NCI-H1436 treated with DMSO at 0.1 percent for 48 hours (cell line): ENCODE data around the gene SETD1B.
"Not testable (repeated sequence)": the region's sequence is repeated elsewhere in the genome, so short reads cannot be mapped to it uniquely, and the experiment has no call there.

Experiments
- DNase-seq: peaks from one replicate; lab custom pipeline; 2025; lab: John Stamatoyannopoulos, UW

Gene SETD1B

GRCh38 chr12:121803861-121804416, at the start of gene SETD1B:
Gene SETD1B (plus strand): TSS chr12:121804009. CDS start chr12:121804738, 729 bp downstream.
- no peak for DNase-seq

GRCh38 chr12:121754836-121755235, 49.0 kb upstream of the SETD1B start:
- DNase-seq: no peak

- DNase-seq: no peak
Measured at GRCh38 chr12:121755591-121755990, 48.2 kb upstream of the SETD1B start.

- DNase-seq: not testable (repeated sequence)
Measured at GRCh38 chr12:121758536-121758935, 45.3 kb upstream of the SETD1B start.

- no peak for DNase-seq
Measured at GRCh38 chr12:121762269-121762668, 41.5 kb upstream of the SETD1B start.

- DNase-seq: no peak
Measured at GRCh38 chr12:121764808-121765207, 39.0 kb upstream of the SETD1B start.

- DNase-seq: no peak
Measured at GRCh38 chr12:121765573-121765972, 38.2 kb upstream of the SETD1B start.

GRCh38 chr12:121766290-121767039, 37.3 kb upstream of the SETD1B start:
- DNase-seq: no peak

- DNase-seq: no peak
Measured at GRCh38 chr12:121767525-121768016, 36.2 kb upstream of the SETD1B start.

GRCh38 chr12:121769297-121769830, 34.4 kb upstream of the SETD1B start:
- DNase-seq: no peak

GRCh38 chr12:121769831-121770301, 33.9 kb upstream of the SETD1B start:
- no peak for DNase-seq

GRCh38 chr12:121770388-121770787, 33.4 kb upstream of the SETD1B start:
- no peak for DNase-seq

- DNase-seq: no peak
Measured at GRCh38 chr12:121770813-121771625, 32.8 kb upstream of the SETD1B start.

GRCh38 chr12:121773011-121773777, 30.6 kb upstream of the SETD1B start:
- DNase-seq: no peak

GRCh38 chr12:121774968-121775474, 28.8 kb upstream of the SETD1B start:
- DNase-seq: no peak

- no peak for DNase-seq
Measured at GRCh38 chr12:121775501-121775900, 28.3 kb upstream of the SETD1B start.

GRCh38 chr12:121776190-121777098, 27.4 kb upstream of the SETD1B start:
- DNase-seq: no peak

- DNase-seq: no peak
Measured at GRCh38 chr12:121778567-121779421, 25.0 kb upstream of the SETD1B start.

- DNase-seq: no peak
Measured at GRCh38 chr12:121779422-121779895, 24.4 kb upstream of the SETD1B start.
